Duodenal mucosa (tissue), 2 donors: ENCODE data around the gene PRR9.
"Not testable (repeated sequence)": the region's sequence is repeated elsewhere in the genome, so short reads cannot be mapped to it uniquely, and the experiment has no call there.

Source experiments
- H3K27ac ChIP-seq: one replicate; pipeline ENCODE4 v1.7.0; 2013; ENCODE audit warnings: low read depth, low read length
- H3K27me3 ChIP-seq, 2 donors: one replicate each; pipeline ENCODE4 v1.7.0; 2013; ENCODE audit warnings: low read length in 2 of 2, control low read depth in 1 of 2; ENCODE audit not compliant: insufficient read depth in 2 of 2, control insufficient read depth in 1 of 2
- H3K36me3 ChIP-seq, 2 donors: one replicate each; pipeline ENCODE4 v1.7.0; 2013; ENCODE audit warnings: low read length in 2 of 2, control low read depth in 1 of 2; ENCODE audit not compliant: insufficient read depth in 2 of 2, control insufficient read depth in 1 of 2
- H3K4me1 ChIP-seq, 2 donors: one replicate each; pipeline ENCODE4 v1.7.0; 2013; ENCODE audit warnings: low read length in 2 of 2, control low read depth in 1 of 2; ENCODE audit not compliant: insufficient read depth in 2 of 2, control insufficient read depth in 1 of 2
- H3K4me3 ChIP-seq, 2 donors: one replicate each; pipeline ENCODE4 v1.7.0; 2013; ENCODE audit warnings: low read length in 2 of 2, low read depth in 1 of 2
- H3K9ac ChIP-seq, 2 donors: one replicate each; pipeline ENCODE4 v1.7.0; 2013; ENCODE audit warnings: low read length in 2 of 2, low read depth in 1 of 2
- H3K9me3 ChIP-seq, 2 donors: one replicate each; pipeline ENCODE4 v1.7.0; 2013; ENCODE audit warnings: low read length in 2 of 2, control low read depth in 1 of 2; ENCODE audit not compliant: control insufficient read depth in 1 of 2

PRR9 gene

GRCh38 chr1:153202006-153202405 lies 15.4 kb upstream of the PRR9 start:
- no peak overlapping the region for H3K9ac ChIP-seq
- no peaks in the 10 kb centered on the region for H3K9me3 ChIP-seq
- no peaks in the 10 kb centered on the region for H3K36me3 ChIP-seq
- no peak overlapping the region for H3K27ac ChIP-seq
- no peaks in the 10 kb centered on the region for H3K4me1 ChIP-seq
- peaks cover 0 to 9% of the 10 kb centered on the region in 2 donors for H3K27me3 ChIP-seq
- no peak overlapping the region for H3K4me3 ChIP-seq

- Histone ChIP-seq H3K27me3 (peaks cover 0 to 6% of the 10 kb centered on the region in 2 donors), H3K36me3 (no peaks in the 10 kb centered on the region)
Measured at GRCh38 chr1:153203130-153203529, 14.3 kb upstream of the PRR9 start, which contains the start of gene LELP1. TSS of gene LELP1 (plus strand) at chr1:153203430. CDS start at chr1:153204708, 1,278 bp downstream.

GRCh38 chr1:153206631-153207030 lies 10.8 kb upstream of the PRR9 start:
- H3K36me3 ChIP-seq = no peaks in the 10 kb centered on the region
- peaks cover 0 to 6% of the 10 kb centered on the region in 2 donors for H3K27me3 ChIP-seq
- H3K4me1 ChIP-seq = no peaks in the 10 kb centered on the region
- no peak overlapping the region for H3K27ac ChIP-seq
- H3K9me3 ChIP-seq = no peaks in the 10 kb centered on the region
- no peak overlapping the region for H3K9ac ChIP-seq
- no peak overlapping the region for H3K4me3 ChIP-seq

More at GRCh38 chr1:153203130-153203529, 14.3 kb upstream of the PRR9 start, which contains the start of gene LELP1:
- H3K4me1 ChIP-seq = no peaks in the 10 kb centered on the region
- no peak within 1 kb of the TSS for H3K9ac ChIP-seq
- H3K27ac ChIP-seq = no peak within 1 kb of the TSS
- H3K9me3 ChIP-seq = no peaks in the 10 kb centered on the region
- H3K4me3 ChIP-seq = no peak within 1 kb of the TSS

- peaks cover 0 to 6% of the 10 kb centered on the region in 2 donors for H3K27me3 ChIP-seq
- H3K9ac ChIP-seq = no peak overlapping the region
- no peak overlapping the region for H3K27ac ChIP-seq
- no peak overlapping the region for H3K4me3 ChIP-seq
- no peaks in the 10 kb centered on the region for H3K4me1 ChIP-seq
- H3K36me3 ChIP-seq = no peaks in the 10 kb centered on the region
- H3K9me3 ChIP-seq = no peaks in the 10 kb centered on the region
Measured at GRCh38 chr1:153210206-153210605, 7.2 kb upstream of the PRR9 start.

GRCh38 chr1:153212201-153212600 lies 5.2 kb upstream of the PRR9 start:
- Histone ChIP-seq H3K36me3 (no peaks in the 10 kb centered on the region), H3K27me3 (peaks cover 3% of the 10 kb centered on the region in 2 donors), H3K4me3 (no peak overlapping the region), H3K4me1 (no peaks in the 10 kb centered on the region), H3K27ac (no peak overlapping the region), H3K9ac (no peak overlapping the region), H3K9me3 (no peaks in the 10 kb centered on the region)

GRCh38 chr1:153213519-153213918 lies 3.9 kb upstream of the PRR9 start:
- Histone ChIP-seq H3K27me3 (peaks cover 3% of the 10 kb centered on the region in 2 donors), H3K4me3 (no peak overlapping the region), H3K27ac (no peak overlapping the region), H3K4me1 (no peaks in the 10 kb centered on the region), H3K9me3 (no peaks in the 10 kb centered on the region), H3K36me3 (no peaks in the 10 kb centered on the region), H3K9ac (no peak overlapping the region)

GRCh38 chr1:153217744-153218416 lies 496 bp downstream of the PRR9 start:
- Histone ChIP-seq H3K27me3 (peaks cover 0 to 3% of the 10 kb centered on the region in 2 donors), H3K9ac (no peak overlapping the region), H3K4me3 (no peak overlapping the region), H3K9me3 (no peaks in the 10 kb centered on the region), H3K4me1 (no peaks in the 10 kb centered on the region), H3K27ac (no peak overlapping the region), H3K36me3 (no peaks in the 10 kb centered on the region)

GRCh38 chr1:153220606-153221303 lies 3.4 kb downstream of the PRR9 start:
- H3K4me1 ChIP-seq = no peaks in the 10 kb centered on the region
- H3K27ac ChIP-seq = no peak overlapping the region
- H3K9me3 ChIP-seq = no peaks in the 10 kb centered on the region
- H3K4me3 ChIP-seq = no peak overlapping the region
- H3K27me3 ChIP-seq = peaks cover 0 to 3% of the 10 kb centered on the region in 2 donors
- no peak overlapping the region for H3K9ac ChIP-seq
- no peaks in the 10 kb centered on the region for H3K36me3 ChIP-seq

GRCh38 chr1:153223040-153223891 lies 5.9 kb downstream of the PRR9 start:
- H3K4me3 ChIP-seq, H3K9me3 ChIP-seq, H3K27me3 ChIP-seq, H3K9ac ChIP-seq, H3K36me3 ChIP-seq, H3K4me1 ChIP-seq, H3K27ac ChIP-seq: not testable (repeated sequence)

GRCh38 chr1:153227810-153228209 lies 10.4 kb downstream of the PRR9 start:
- peaks cover 19 to 24% of the 10 kb centered on the region in 2 donors for H3K4me1 ChIP-seq
- H3K36me3 ChIP-seq = no peaks in the 10 kb centered on the region
- peaks cover 0 to 2% of the 10 kb centered on the region in 2 donors for H3K27me3 ChIP-seq

More at GRCh38 chr1:153227810-153228209, 10.4 kb downstream of the PRR9 start:
- Histone ChIP-seq H3K27ac (no peak overlapping the region), H3K9me3 (no peaks in the 10 kb centered on the region), H3K4me3 (no peak overlapping the region), H3K9ac (no peak overlapping the region)
